Upper lobe of left lung (tissue), 4 donors: ENCODE measurements around the gene PKNOX1.

Source experiments
- CTCF ChIP-seq, 6 experiments: fragments of 450-650 bp in 4 of 6; fragments of 200-600 bp in 2 of 6; sonication (generic) in 2 of 6; IDR thresholded peaks; one replicate each; pipeline ENCODE4 v1.5.1; 2016 to 2019; ENCODE audit warnings: antibody characterized with exemption in 6 of 6
- EP300 ChIP-seq, 4 donors: sonication (generic); formaldehyde crosslinking; IDR thresholded peaks; one replicate each; pipeline ENCODE4 v1.5.1; 2017; ENCODE audit warnings: antibody characterized with exemption in 4 of 4, control low read depth in 2 of 4
- POLR2A ChIP-seq, 4 donors: fragments of 450-650 bp; IDR thresholded peaks; one replicate each; pipeline ENCODE4 v1.5.1; 2016 to 2017; ENCODE audit warnings: antibody characterized with exemption in 4 of 4, mild to moderate bottlenecking in 2 of 4

- TF ChIP-seq POLR2A (IDR thresholded peaks at IDR 0.05) (no peak), CTCF (IDR thresholded peaks at IDR 0.05) (no peak), EP300 (IDR thresholded peaks at IDR 0.05) (no peak)
Measured at GRCh38 chr21:43029785-43030184, 55.4 kb downstream of the PKNOX1 start.
